ENCODE results near the gene CDT1. TPM values are rescaled to one million over a fixed set of nuclear protein-coding genes. Genes with fewer than 3 reads are reported as not detected.

CDT1 gene
- polyA plus RNA-seq: 1 to 10 TPM in 1 of 3 donors, under 1 TPM in 2; 0.33 to 2.6 (median 0.60) TPM

GRCh38 chr16:88803264-88803987 is at the start of gene CDT1:
TSS of gene CDT1 (plus strand) at chr16:88803789. CDS start at chr16:88803832, 43 bp downstream.
- 0 to 1% (median 1%) methylated on average over 84 to 97 of the region's 98 CpGs for WGBS, 3 donors
- peak within 1 kb of the TSS; percentile 44 for H3K27ac ChIP-seq (ENCODE audit: low read depth, low read length)

GRCh38 chr16:88754109-88754911 is 49.3 kb upstream of the CDT1 start:
- 87 to 89% (median 88%) methylated on average over 23 to 28 of the region's 28 CpGs for WGBS, 3 donors
- no peak overlapping the region for H3K27ac ChIP-seq (ENCODE audit: low read depth, low read length)

GRCh38 chr16:88754912-88755744 is 48.5 kb upstream of the CDT1 start:
- WGBS, 3 donors: 75 to 84% (median 79%) methylated on average over 41 to 42 of the region's 42 CpGs
- no peak overlapping the region for H3K27ac ChIP-seq (ENCODE audit: low read depth, low read length)

- H3K27ac ChIP-seq (ENCODE audit: low read depth, low read length): no peak overlapping the region
- WGBS, 3 donors: 83 to 90% (median 84%) methylated on average over 21 to 23 of the region's 23 CpGs
Measured at GRCh38 chr16:88755745-88756443, 47.7 kb upstream of the CDT1 start.

GRCh38 chr16:88758227-88758943 is 45.2 kb upstream of the CDT1 start:
- WGBS, 3 donors: 82 to 83% (median 83%) methylated on average over 13 of the region's 13 CpGs
- no peak overlapping the region for H3K27ac ChIP-seq (ENCODE audit: low read depth, low read length)

- 71 to 86% (median 73%) methylated on average over 6 of the region's 6 CpGs for WGBS, 3 donors
- no peak overlapping the region for H3K27ac ChIP-seq (ENCODE audit: low read depth, low read length)
Measured at GRCh38 chr16:88758944-88759244, 44.7 kb upstream of the CDT1 start.

- 56 to 70% (median 63%) methylated on average over 24 to 26 of the region's 26 CpGs for WGBS, 3 donors
Measured at GRCh38 chr16:88759245-88759975, 44.2 kb upstream of the CDT1 start.

DNA sequence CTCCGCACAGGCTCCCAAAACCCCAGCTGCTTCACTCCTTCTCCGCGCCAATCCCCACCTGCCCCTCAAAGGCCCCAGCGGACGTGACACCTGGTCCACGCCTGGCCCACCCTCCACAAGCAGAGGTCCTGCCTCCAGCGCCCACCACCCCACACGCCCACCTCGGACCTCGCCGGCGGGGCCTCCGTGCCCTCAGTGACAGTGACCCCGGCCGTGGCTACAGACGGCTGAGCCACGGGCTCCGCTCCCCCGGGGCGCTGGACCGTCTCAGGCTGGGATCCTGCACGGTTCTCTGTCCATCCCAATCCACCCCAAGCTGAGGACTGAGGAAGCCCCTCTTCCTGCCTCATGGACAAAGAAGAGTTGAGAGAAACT is 43.6 kb upstream of the CDT1 start:
- no peak overlapping the region for H3K27ac ChIP-seq (ENCODE audit: low read depth, low read length)
- 86 to 93% (median 92%) methylated on average over 21 to 22 of the region's 22 CpGs for WGBS, 3 donors

More at GRCh38 chr16:88759245-88759975, 44.2 kb upstream of the CDT1 start:
- no peak overlapping the region for H3K27ac ChIP-seq (ENCODE audit: low read depth, low read length)

GRCh38 chr16:88760424-88761142 is 43.0 kb upstream of the CDT1 start:
- WGBS, 3 donors: 62 to 81% (median 78%) methylated on average over 24 of the region's 24 CpGs
- H3K27ac ChIP-seq (ENCODE audit: low read depth, low read length): no peak overlapping the region

DNA sequence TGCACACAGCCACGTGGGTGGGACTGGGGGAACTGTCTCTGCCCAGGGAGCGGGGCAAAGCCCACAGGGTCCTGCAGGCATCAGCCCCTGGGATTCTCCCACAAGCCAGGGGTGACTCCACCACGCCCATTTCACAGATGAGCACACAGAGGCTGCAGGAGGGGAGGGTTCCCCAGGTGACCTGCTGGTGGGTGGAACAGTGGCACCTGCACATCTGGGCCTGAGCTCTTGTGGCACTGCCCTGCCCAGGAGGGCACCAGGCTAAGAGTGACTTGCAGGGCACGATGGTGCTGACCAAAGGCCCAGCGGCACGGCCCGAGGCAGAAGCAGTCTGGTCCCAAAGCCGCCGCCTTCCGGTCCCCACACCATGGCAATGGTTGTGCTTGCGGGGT is 42.5 kb upstream of the CDT1 start:
- H3K27ac ChIP-seq (ENCODE audit: low read depth, low read length): no peak overlapping the region
- WGBS, 3 donors: 89 to 90% (median 89%) methylated on average over 8 to 11 of the region's 11 CpGs

GRCh38 chr16:88761830-88762229 is 41.8 kb upstream of the CDT1 start:
- WGBS, 3 donors: 66 to 74% (median 69%) methylated on average over 9 to 10 of the region's 10 CpGs
- H3K27ac ChIP-seq (ENCODE audit: low read depth, low read length): no peak overlapping the region

GRCh38 chr16:88762258-88762870 is 41.2 kb upstream of the CDT1 start:
- no peak overlapping the region for H3K27ac ChIP-seq (ENCODE audit: low read depth, low read length)
- 61 to 85% (median 79%) methylated on average over 14 to 16 of the region's 16 CpGs for WGBS, 3 donors

DNA sequence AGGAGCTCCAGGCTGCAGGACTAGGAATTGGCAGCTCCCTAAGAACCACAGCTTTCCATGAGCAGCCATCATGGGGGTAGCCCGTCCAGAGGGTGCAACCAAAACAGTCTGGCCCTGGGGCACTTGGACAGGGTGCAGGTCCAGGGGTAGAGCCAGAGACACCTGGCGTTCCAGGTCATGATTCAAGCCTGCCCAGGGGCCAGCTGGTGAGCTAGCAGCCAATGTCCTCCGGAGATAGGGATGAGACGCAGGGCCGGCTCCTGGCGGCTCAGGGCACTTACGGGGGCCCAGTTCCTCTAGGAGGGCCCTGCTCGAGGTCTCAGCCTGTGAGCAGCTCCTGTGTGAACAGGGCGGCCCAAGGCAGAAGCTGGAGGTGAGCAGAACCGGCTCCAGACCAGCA is 40.6 kb upstream of the CDT1 start:
- WGBS, 3 donors: 83 to 91% (median 88%) methylated on average over 10 of the region's 10 CpGs

GRCh38 chr16:88763502-88764053 is 40.0 kb upstream of the CDT1 start:
- 55 to 78% (median 77%) methylated on average over 14 of the region's 14 CpGs for WGBS, 3 donors
- no peak overlapping the region for H3K27ac ChIP-seq (ENCODE audit: low read depth, low read length)

More for the DNA sequence above, 40.6 kb upstream of the CDT1 start:
- no peak overlapping the region for H3K27ac ChIP-seq (ENCODE audit: low read depth, low read length)

DNA sequence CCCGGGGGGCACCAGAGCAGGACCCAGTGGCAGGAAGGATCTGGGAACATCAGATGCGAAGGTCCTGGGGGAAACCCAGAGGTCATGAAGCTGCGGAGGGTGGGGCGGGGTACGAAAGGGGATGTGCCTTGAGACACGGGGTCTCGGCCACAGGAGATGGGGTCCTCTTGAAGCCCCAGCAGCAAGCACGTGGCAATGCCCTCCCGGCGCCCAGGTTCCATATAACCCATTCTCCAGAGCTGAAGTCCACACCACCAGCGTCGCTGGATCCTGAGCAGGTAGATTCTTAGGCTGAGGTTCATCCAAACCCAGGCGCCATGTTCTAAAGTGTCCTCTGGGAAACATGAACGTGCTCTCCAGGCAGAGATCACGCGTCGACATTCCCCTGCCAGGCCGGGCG is 39.5 kb upstream of the CDT1 start:
- H3K27ac ChIP-seq (ENCODE audit: low read depth, low read length): no peak overlapping the region
- 89 to 96% (median 93%) methylated on average over 19 of the region's 19 CpGs for WGBS, 3 donors

- H3K27ac ChIP-seq (ENCODE audit: low read depth, low read length): no peak overlapping the region
- 70 to 87% (median 81%) methylated on average over 9 of the region's 9 CpGs for WGBS, 3 donors
Measured at GRCh38 chr16:88764913-88765349, 38.7 kb upstream of the CDT1 start.
